Stimulated activated CD8-positive, alpha-beta memory T cell treated with anti-CD3 and anti-CD28 coated beads, Interleukin-15, amount 100 ng/mL, for 48 hours (primary cell): ENCODE results near the gene CYP2C19.
"Not testable (repeated sequence)": the region's sequence is repeated elsewhere in the genome, so short reads cannot be mapped to it uniquely, and the experiment has no call there.

ENCODE experiments used
- DNase-seq, 2 donors: peaks; one replicate each; pipeline ENCODE4 v3.0.0-alpha.2; 2020; ENCODE audit warnings: low read depth in 2 of 2

The CYP2C19 gene

GRCh38 chr10:94762393-94762792 lies at the start of gene CYP2C19:
CYP2C19 (plus strand) TSS chr10:94762681; CDS start chr10:94762706, 25 bp downstream.
- DNase-seq: no peak

- DNase-seq: no peak
Measured at GRCh38 chr10:94725871-94726270, 36.6 kb upstream of the CYP2C19 start.

GRCh38 chr10:94735197-94735596 lies 27.3 kb upstream of the CYP2C19 start:
- no peak for DNase-seq

- no peak for DNase-seq
Measured at GRCh38 chr10:94738588-94738987, 23.9 kb upstream of the CYP2C19 start.

- no peak for DNase-seq
Measured at GRCh38 chr10:94747137-94747536, 15.3 kb upstream of the CYP2C19 start.

GRCh38 chr10:94747838-94748237 lies 14.6 kb upstream of the CYP2C19 start:
- no peak for DNase-seq

- no peak for DNase-seq
Measured at GRCh38 chr10:94757916-94758315, 4.6 kb upstream of the CYP2C19 start.

GRCh38 chr10:94760586-94761178 lies 1.8 kb upstream of the CYP2C19 start:
- no peak for DNase-seq

GRCh38 chr10:94775425-94775824 lies 12.9 kb downstream of the CYP2C19 start:
- not testable (repeated sequence) for DNase-seq

- DNase-seq: no peak
Measured at GRCh38 chr10:94777886-94778458, 15.5 kb downstream of the CYP2C19 start.

GRCh38 chr10:94780844-94781243 lies 18.4 kb downstream of the CYP2C19 start:
- no peak for DNase-seq

GRCh38 chr10:94784256-94784655 lies 21.8 kb downstream of the CYP2C19 start:
- no peak for DNase-seq

- DNase-seq: no peak
Measured at GRCh38 chr10:94785211-94785610, 22.7 kb downstream of the CYP2C19 start.

- not testable (repeated sequence) for DNase-seq
Measured at GRCh38 chr10:94800551-94800950, 38.1 kb downstream of the CYP2C19 start.

- DNase-seq: no peak
Measured at GRCh38 chr10:94803307-94803706, 40.8 kb downstream of the CYP2C19 start.

- DNase-seq: not testable (repeated sequence)
Measured at GRCh38 chr10:94830025-94830424, 67.5 kb downstream of the CYP2C19 start.

GRCh38 chr10:94846204-94846603 lies 83.7 kb downstream of the CYP2C19 start:
- no peak for DNase-seq

GRCh38 chr10:94850766-94851165 lies 88.3 kb downstream of the CYP2C19 start:
- DNase-seq: no peak

GRCh38 chr10:94851263-94851662 lies 88.8 kb downstream of the CYP2C19 start:
- DNase-seq: no peak

GRCh38 chr10:94852438-94852837 lies 90.0 kb downstream of the CYP2C19 start:
- DNase-seq: no peak

GRCh38 chr10:94853065-94853464 lies 90.6 kb downstream of the CYP2C19 start:
- no peak for DNase-seq

GRCh38 chr10:94858005-94858404 lies 95.5 kb downstream of the CYP2C19 start:
- no peak for DNase-seq

GRCh38 chr10:94859086-94859485 lies 96.6 kb downstream of the CYP2C19 start:
- no peak for DNase-seq

GRCh38 chr10:94878649-94879048 lies 116.2 kb downstream of the CYP2C19 start:
- DNase-seq: no peak
